Measurements from ENCODE around the gene CATSPERE.
"Not testable (repeated sequence)": the region's sequence is repeated elsewhere in the genome, so short reads cannot be mapped to it uniquely, and the experiment has no call there.

CATSPERE gene

GRCh38 chr1:244536316-244536715 is 75.2 kb downstream of the CATSPERE start:
- in situ Hi-C loops (cut with HindIII; ENCODE audit: low sequenced_read_pairs) = no loop called here

- in situ Hi-C loops (cut with HindIII; ENCODE audit: low sequenced_read_pairs) = no loop called here
Measured at GRCh38 chr1:244545511-244545910, 84.4 kb downstream of the CATSPERE start.

GRCh38 chr1:244548558-244549115 is 87.6 kb downstream of the CATSPERE start:
- in situ Hi-C loops (cut with HindIII; ENCODE audit: low sequenced_read_pairs) = no loop called here

GRCh38 chr1:244552336-244552735 is 91.3 kb downstream of the CATSPERE start:
- in situ Hi-C loops (cut with HindIII; ENCODE audit: low sequenced_read_pairs) = no loop called here

DNA sequence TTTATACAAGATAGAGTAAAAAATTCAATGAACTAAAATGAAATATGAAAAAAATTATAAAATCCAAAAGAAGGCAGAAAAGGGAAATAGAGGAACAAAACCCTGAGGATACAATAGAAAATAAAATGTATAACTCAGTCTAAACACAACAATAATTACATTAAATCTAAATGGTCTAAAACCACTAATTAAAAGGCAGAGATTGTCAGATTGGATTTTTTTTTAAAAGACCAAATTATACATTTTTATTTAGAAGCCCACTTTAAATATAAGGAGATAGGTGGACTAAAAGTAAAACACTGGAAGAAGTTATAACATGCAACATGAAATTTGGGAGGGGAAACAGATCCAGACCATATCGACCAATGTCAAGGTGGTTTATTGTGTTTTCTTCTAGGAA is 95.2 kb downstream of the CATSPERE start:
- in situ Hi-C loops (cut with HindIII; ENCODE audit: low sequenced_read_pairs) = no loop called here

DNA sequence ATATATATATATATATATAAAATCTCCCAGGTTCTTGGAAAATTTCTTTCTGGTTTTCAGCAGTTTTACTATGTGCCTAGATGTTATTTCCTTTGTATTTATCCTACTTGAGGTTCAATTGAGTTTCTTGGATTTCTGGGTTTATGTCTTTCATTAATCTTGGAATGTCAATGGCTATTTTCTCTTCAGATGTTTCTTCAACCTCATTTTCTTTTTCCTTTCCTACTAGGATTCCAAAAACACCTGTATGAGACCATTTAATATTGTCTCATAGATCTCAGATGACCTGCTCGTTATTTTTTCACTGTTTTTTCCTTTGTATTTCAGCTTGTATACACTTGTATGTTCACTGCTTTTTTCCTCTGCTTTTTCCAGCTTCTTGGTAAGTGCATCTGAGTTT is 96.5 kb downstream of the CATSPERE start:
- in situ Hi-C loops (cut with HindIII; ENCODE audit: low sequenced_read_pairs) = no loop called here

DNA sequence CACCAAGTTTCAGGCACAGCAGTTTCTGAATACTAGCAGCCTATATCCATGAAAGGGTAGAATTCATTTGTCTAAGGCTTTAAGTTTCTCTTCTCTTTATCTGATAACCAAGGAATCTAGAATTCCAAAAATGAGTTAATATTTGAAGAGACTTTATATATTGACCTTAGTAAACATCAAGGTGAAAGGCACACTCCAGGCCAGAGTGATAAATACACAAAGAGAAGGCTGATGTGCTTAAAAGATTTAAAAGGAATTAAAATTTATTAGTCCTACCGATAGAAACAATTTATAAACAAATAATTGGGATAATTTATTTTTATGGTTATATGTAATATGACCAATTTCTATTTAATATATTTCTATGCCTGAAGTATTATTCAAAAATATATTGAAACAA is 98.5 kb downstream of the CATSPERE start:
- in situ Hi-C loops (cut with HindIII; ENCODE audit: low sequenced_read_pairs) = no loop called here

DNA sequence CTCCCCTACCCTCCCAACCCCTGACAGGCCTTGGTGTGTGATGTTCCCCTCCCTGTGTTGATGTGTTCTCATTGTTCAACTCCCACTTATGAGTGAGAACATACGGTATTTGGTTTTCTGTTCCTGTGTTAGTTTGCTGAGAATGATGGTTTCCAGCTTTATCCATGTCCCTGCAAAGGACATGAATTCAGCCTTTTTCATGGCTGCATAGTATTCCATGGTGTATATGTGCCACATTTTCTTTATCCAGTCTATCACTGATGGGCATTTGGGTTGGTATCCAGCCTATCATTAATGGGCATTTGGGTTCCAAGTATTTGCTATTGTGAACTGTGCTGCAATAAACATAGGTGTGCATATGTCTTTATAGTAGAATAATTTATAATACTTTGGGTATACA is 101.8 kb downstream of the CATSPERE start:
- in situ Hi-C loops (cut with HindIII; ENCODE audit: low sequenced_read_pairs) = not testable (repeated sequence)

DNA sequence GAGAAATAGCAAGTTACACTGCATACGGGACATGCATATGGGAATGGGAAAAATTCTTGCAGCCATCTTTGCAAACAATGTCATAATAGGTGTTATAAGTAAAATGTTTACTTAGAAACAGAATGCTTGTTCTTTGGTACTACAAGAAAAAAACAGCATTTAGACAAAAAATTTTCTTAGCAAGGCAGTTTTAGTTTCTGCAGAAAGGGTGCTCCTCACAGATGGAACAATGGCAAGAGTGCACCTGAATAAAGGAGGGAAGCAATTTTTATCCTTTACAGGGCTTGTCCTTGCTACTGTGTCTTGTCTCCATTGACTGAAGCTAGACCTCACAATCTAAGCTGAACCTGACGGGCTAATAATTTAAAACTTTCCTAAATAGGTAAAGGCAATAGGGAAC is 112.7 kb downstream of the CATSPERE start:
- in situ Hi-C loops (cut with HindIII; ENCODE audit: low sequenced_read_pairs) = no loop called here

GRCh38 chr1:244576259-244576892 is 115.3 kb downstream of the CATSPERE start:
- in situ Hi-C loops (cut with HindIII; ENCODE audit: low sequenced_read_pairs) = no loop called here

- in situ Hi-C loops (cut with HindIII; ENCODE audit: low sequenced_read_pairs) = not testable (repeated sequence)
Measured at GRCh38 chr1:244578205-244578604, 117.1 kb downstream of the CATSPERE start.

- in situ Hi-C loops (cut with HindIII; ENCODE audit: low sequenced_read_pairs) = no loop called here
Measured at GRCh38 chr1:244583358-244583982, 122.4 kb downstream of the CATSPERE start.

GRCh38 chr1:244585867-244586266 is 124.8 kb downstream of the CATSPERE start:
- in situ Hi-C loops (cut with HindIII; ENCODE audit: low sequenced_read_pairs) = no loop called here

DNA sequence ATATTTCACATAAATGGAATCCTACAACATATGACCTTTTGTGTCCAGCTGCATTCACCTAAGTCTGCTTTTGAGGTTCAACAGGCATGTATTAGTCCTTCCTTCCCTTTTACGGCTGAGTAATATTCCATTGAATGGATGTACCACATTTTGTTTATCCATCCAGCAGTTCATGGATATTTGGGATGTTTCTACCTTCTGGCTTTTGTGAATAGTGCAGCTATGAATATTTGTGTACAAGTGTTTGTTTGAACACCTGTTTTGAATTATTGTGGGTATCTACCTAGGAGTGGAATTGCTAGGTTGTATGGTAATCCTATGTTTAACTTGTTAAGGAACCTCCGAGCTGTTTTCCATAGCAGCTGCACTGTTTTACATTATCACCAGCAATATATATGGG is 129.6 kb downstream of the CATSPERE start:
- in situ Hi-C loops (cut with HindIII; ENCODE audit: low sequenced_read_pairs) = no loop called here

DNA sequence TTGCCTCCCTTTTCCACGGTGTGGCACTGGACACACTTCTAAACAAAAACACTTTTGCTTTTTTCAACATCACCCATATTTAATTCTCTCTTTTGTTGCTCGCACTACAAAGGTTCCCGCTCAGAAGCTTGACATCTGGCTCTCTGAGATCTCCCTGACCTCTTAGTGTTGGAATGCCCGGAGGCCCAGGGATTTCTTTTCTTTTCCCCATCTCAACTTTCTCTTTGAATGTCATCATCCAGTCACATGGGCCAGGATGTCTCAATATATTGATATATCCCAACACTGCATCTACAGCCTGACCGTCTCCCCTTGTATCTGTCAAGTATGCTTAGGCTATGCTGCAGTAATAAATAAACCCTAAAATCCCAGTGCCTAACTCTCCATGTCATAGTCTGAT is 137.5 kb downstream of the CATSPERE start:
- in situ Hi-C loops (cut with HindIII; ENCODE audit: low sequenced_read_pairs) = no loop called here

GRCh38 chr1:244599937-244600350 is 138.9 kb downstream of the CATSPERE start:
- in situ Hi-C loops (cut with HindIII; ENCODE audit: low sequenced_read_pairs) = loop anchor here (5.0 to 25.0 kb wide), 2 partner anchors 202 to 437 kb away; no protein-coding TSS in a partner anchor

- in situ Hi-C loops (cut with HindIII; ENCODE audit: low sequenced_read_pairs) = loop anchor here (5.0 to 25.0 kb wide), 2 partner anchors 201 to 436 kb away; no protein-coding TSS in a partner anchor
Measured at GRCh38 chr1:244601336-244601735, 140.3 kb downstream of the CATSPERE start.

DNA sequence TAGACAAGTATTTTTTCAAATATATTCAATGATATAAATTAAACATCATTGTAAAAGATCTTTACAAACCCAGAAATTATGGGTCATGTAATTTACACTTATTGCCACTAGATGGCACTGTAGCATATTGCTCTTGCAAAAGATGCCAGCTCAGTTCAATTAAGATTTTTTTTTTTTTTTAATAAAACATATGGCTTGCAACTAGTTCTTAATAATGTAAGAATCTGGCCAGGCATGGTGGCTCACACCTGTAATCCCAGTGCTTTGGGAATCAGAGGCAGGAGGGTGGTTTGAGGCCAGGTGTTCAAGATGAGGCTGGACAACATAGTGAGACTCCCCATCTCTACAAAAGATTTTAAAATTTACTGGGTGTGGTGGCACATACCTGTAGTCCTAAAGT is 142.4 kb downstream of the CATSPERE start:
- in situ Hi-C loops (cut with HindIII; ENCODE audit: low sequenced_read_pairs) = loop anchor here (5.0 to 25.0 kb wide), 2 partner anchors 199 to 434 kb away; no protein-coding TSS in a partner anchor

GRCh38 chr1:244605835-244606370 is 144.8 kb downstream of the CATSPERE start:
- in situ Hi-C loops (cut with HindIII; ENCODE audit: low sequenced_read_pairs) = loop anchor here (25.0 kb wide), 1 partner anchor 431 kb away; no protein-coding TSS in a partner anchor

GRCh38 chr1:244614113-244614836 is 153.2 kb downstream of the CATSPERE start:
- in situ Hi-C loops (cut with HindIII; ENCODE audit: low sequenced_read_pairs) = loop anchor here (25.0 kb wide), 1 partner anchor 423 kb away; no protein-coding TSS in a partner anchor

- in situ Hi-C loops (cut with HindIII; ENCODE audit: low sequenced_read_pairs) = loop anchor here (25.0 kb wide), 1 partner anchor 422 kb away; no protein-coding TSS in a partner anchor
Measured at GRCh38 chr1:244614879-244615278, 153.8 kb downstream of the CATSPERE start.

Data from endothelial cell of hepatic sinusoid (primary cell).